ENCODE data around the gene UPP1. TPM values are rescaled to one million over a fixed set of nuclear protein-coding genes. Genes with fewer than 3 reads are reported as not detected.

UPP1 gene
- total and polyA plus RNA-seq, 2 of the 13 experiments (the other 11 are each of a cell fraction or from before 2014, with no cell fraction given), result 5.7 to 9.8 TPM

DNA sequence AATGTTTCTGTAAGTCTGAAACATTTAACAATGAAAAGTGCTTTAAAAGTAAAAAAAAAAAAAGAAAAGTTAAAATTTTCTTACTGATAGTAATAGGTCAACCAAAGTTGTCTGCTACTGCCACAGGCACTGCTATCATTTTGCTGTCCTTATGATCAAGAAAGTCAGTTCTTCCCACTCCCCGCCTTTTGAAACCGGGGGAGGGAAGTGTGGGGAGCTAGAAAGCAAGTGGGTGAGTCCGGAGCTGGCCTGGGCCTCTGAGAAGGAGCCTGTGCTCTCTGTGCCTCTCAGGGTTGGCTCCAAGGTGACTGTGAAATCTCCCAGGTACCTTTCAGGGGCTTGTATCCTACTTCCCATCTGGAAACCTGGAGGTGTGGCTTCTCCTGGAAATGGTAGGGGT lies 46.4 kb upstream of the UPP1 start:
- TF ChIP-seq SMAD3 (CRISPR knock-in tag; IDR thresholded peaks at IDR 0.05) (no peak), IRF2 (CRISPR knock-in tag; IDR thresholded peaks at IDR 0.05) (no peak), MAF1 (CRISPR knock-in tag; IDR thresholded peaks at IDR 0.05; ENCODE audit: borderline replicate concordance) (no peak), ZUFSP (CRISPR knock-in tag; IDR thresholded peaks at IDR 0.05; ENCODE audit: borderline replicate concordance) (no peak), MLLT10 (CRISPR knock-in tag; IDR thresholded peaks at IDR 0.05) (no peak), SMARCE1 (IDR thresholded peaks at IDR 0.05; ENCODE audit: borderline replicate concordance) (no peak), CBFB (CRISPR knock-in tag; IDR thresholded peaks at IDR 0.05) (no peak), ZNF672 (CRISPR knock-in tag; IDR thresholded peaks at IDR 0.05) (no peak), NCOA2 (CRISPR knock-in tag; IDR thresholded peaks at IDR 0.05) (no peak), U2AF1 (optimal IDR thresholded peaks at IDR 0.05; ENCODE audit: low read depth, low read length) (no peak), CCAR2 (optimal IDR thresholded peaks at IDR 0.05; ENCODE audit: low read depth, low read length) (no peak), TFAP4 (IDR thresholded peaks at IDR 0.05; ENCODE audit: borderline replicate concordance, low read depth) (no peak), ZNF576 (CRISPR knock-in tag; IDR thresholded peaks at IDR 0.05) (no peak), ZZZ3 (CRISPR knock-in tag; IDR thresholded peaks at IDR 0.05; ENCODE audit: borderline replicate concordance) (no peak), GPBP1L1 (CRISPR knock-in tag; IDR thresholded peaks at IDR 0.05) (no peak), ZNF670 (CRISPR knock-in tag; IDR thresholded peaks at IDR 0.05; ENCODE audit: borderline replicate concordance) (no peak)
- TF ChIP-seq, protein P1, sequence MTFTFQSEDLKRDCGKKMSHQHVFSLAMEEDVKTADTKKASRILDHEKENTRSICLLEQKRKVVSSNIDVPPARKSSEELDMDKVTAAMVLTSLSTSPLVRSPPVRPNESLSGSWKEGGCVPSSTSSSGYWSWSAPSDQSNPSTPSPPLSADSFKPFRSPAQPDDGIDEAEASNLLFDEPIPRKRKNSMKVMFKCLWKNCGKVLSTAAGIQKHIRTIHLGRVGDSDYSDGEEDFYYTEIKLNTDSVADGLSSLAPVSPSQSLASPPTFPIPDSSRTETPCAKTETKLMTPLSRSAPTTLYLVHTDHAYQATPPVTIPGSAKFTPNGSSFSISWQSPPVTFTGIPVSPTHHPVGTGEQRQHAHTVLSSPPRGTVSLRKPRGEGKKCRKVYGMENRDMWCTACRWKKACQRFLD (CRISPR knock-in tag; IDR thresholded peaks at IDR 0.05; ENCODE audit: borderline replicate concordance), result no peak
- Histone ChIP-seq H3K4me3 (replicated peaks in 1 of 3; ENCODE audit: insufficient read depth in 1 of 3, low read depth in 2 of 3, low read length in 3 of 3) (no peak overlapping the region), H3K9me3 (ENCODE audit: low read length) (no peaks in the 10 kb centered on the region), H3K36me3 (replicated peaks in 1 of 2; ENCODE audit: control insufficient read depth in 1 of 2, insufficient read depth in 2 of 2, low read length in 2 of 2) (no peaks in the 10 kb centered on the region), H3K4me1 (ENCODE audit: insufficient read depth, low read length) (no peaks in the 10 kb centered on the region), H3K27ac (ENCODE audit: extremely low read length, insufficient read depth, low read length) (no peak overlapping the region), H3K4me2 (ENCODE audit: low read depth, low read length) (no peak overlapping the region), H4K20me1 (ENCODE audit: insufficient read depth, low read length) (no peaks in the 10 kb centered on the region), H2AFZ (ENCODE audit: low read length) (no peak overlapping the region), H3K9ac (ENCODE audit: insufficient read depth, low read depth, low read length) (no peak overlapping the region), H3K27me3 (ENCODE audit: control insufficient read depth in 1 of 2, insufficient read depth in 2 of 2, low read length in 2 of 2) (peaks cover 6 to 65% of the 10 kb centered on the region in 2 experiments; a peak in 4 of 5 replicates), H3K79me2 (ENCODE audit: insufficient read depth, low read length) (no peaks in the 10 kb centered on the region)
- FAIRE-seq, result no peak
- intact Hi-C loops (cut with micrococcal nuclease; ENCODE audit: unreplicated experiment) (no loop called here), in situ Hi-C loops (cut with HindIII; ENCODE audit: extremely low pct_ligation_motif_present, low pct_unique_long_range_greater_than_20kb) (no loop called here)
- ATAC-seq, result no peak
- ChIA-PET CTCF (ENCODE audit: low intra/inter-chr PET ratio, low total read pairs) (no interaction called here), POLR2A (no interaction called here)
- WGBS (ENCODE audit: low lambda C conversion rate), result 5% methylated on average over 3 of the region's 3 CpGs
- BruUV-seq (replicated peaks), result no TSS peak
- DNase-seq (ENCODE audit: low spot score), result no peak

All from HepG2 (cell line).